GM18502 (cell line): ENCODE results near the gene TSPAN12.
"Not testable (repeated sequence)": the region's sequence is repeated elsewhere in the genome, so short reads cannot be mapped to it uniquely, and the experiment has no call there.

Experiments used
- ATAC-seq: cut with Tn5 transposase; IDR thresholded peaks from one replicate; pipeline ENCODE4 v1.9.1; 2021; ENCODE audit warnings: mild to moderate bottlenecking; ENCODE audit not compliant: unreplicated experiment, poor library complexity

TSPAN12 gene

DNA sequence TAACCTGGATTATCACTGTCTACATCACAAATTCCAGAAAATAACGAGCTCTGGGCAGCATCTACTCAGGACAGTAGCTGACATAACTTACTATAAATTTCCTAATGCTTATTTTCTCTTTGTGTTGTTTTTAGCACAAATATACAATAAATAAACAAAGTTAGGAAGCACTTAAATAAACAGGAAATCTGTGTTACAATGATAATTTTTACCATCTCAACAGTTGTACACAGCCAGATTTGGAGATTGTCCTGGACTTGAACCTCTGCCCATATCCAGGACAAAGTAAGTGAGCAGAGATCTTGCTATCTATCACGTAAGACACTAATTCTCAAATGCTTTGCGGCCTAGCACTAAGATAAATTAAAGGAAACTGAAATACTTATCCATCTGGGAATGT lies 48.7 kb downstream of the TSPAN12 start:
- no peak for ATAC-seq

DNA sequence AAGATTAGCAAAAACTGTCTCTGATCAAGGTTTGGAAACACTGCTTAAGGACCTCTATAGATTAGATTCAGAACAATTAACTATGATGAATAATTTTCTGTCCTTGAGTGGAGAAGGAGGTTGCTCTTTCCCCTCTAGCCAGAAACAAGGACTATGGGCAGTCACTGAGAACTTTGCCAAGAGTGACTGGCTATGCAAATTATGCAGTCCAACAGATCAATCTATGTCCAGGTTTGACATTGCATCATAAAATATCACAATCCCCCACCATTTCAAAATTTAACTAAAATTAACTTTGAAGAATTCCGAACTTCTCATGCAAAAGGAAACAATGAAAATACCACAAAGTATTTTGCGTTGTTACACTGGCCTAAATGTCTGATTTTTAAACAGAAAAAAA lies 50.6 kb downstream of the TSPAN12 start:
- ATAC-seq = no peak

DNA sequence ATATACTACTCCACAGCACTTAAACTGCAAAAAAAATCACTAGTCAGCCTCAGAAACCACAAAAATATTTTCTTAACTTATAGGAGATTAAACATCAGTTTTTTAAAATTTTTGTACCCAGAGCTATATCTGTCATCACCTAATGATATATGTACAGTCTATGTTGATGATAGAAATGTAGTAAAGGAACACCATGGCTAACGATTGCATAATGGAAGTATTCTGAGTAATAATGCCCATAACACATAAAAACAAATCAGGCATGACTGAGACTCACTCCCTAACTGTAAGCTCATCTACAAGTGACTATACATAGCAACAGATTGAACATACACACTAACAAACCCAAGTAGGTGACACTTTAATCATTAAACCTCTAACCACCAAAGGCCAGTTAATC lies 51.3 kb downstream of the TSPAN12 start:
- ATAC-seq = no peak

DNA sequence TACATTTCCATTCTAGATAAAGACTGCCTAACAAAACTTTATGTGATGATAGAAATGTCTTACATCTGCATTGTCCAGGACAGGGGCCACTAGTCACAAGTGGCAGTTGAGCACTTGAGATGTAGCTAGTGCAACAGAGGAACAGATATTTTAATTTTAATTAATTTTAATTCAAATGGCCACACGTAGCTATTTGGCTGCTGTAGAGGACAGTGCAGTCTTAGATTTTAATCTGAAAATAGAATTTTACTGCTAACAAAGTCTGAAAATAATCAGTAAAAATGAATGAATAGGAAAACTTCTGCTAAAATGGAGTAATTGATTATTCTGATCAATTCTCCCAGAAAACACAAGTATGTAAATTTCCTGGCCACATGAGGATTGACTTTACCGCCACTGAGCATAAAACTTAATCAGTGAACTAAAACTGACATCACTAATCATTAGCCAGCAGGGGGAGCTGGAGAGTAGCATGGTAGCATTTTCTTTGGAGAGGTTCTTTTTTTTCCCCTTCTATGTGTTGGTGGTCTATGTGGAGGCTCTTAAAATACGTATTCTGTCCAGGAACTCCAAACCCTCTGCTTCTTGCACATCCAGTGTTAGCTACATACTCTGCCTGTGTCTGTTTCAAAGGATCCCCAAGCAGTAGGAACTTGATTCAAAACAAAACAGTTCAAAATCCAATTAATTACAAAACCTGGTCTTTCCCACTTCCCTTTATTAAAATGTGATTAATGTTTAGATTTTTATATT lies 52.1 kb downstream of the TSPAN12 start:
- peak; percentile 74 for ATAC-seq

DNA sequence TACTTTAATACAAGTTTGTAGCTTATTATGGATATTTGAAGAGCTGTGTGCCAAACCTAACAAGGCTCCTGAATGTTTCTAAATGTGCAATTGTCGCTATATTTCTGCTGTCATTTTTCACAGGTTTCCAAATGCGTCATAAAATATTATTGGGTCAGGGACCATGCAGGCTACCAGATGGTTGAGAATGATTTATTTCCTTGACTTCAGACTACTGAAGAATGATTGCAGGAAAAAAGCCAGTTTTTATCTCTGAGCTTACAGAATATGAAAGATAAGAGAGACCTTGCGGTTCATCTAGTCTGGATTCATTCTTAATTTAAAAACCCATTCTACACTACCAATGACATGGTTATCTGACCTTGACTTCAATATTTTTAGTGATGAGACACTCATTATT lies 55.2 kb downstream of the TSPAN12 start:
- ATAC-seq = no peak

DNA sequence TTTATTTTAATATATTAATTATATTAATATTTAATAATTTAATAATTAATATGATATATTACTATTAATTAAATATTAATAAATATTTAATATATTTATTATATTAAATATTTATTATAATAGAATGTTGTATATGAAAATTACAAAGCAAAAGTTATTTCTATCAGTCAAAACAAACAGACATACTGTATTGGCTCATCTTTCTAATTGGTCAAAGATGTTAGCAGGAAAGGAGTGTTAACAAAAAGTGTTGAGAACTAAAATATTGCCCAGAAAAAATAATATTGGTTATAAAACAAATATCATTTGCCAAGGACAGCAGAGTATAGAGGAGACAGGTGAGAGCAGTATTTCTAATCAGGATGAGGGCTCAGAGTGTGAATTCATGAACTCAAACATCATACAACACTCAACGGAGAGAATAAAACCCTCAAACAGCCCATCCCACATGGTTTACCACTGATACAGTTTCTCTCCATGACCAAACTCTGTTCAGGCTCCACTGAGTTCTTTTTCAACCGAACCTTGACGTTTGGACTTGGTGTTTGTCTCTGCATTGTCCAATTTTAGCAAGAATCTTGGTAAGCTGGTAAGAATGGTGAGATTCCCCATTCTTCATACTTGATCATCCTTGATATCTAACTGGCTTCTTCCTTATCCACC lies 58.0 kb downstream of the TSPAN12 start:
- ATAC-seq = no peak

DNA sequence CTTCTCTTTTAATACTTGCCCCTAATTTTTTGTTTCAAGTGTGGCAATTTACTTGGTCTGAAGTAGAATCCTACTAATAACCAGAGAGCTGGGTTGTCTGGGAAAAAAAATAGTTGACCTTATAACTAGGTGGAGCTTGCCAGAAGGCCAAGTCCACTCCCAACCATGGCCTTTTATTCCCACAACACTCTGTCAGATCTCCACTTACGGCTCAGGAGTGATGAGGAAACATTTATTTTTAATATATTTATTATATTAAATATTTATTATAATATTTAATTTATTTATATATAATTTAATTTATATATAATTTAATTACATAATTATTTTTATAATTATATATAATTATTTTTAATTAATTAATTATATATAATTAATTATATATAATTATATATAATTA lies 58.8 kb downstream of the TSPAN12 start:
- ATAC-seq = no peak

DNA sequence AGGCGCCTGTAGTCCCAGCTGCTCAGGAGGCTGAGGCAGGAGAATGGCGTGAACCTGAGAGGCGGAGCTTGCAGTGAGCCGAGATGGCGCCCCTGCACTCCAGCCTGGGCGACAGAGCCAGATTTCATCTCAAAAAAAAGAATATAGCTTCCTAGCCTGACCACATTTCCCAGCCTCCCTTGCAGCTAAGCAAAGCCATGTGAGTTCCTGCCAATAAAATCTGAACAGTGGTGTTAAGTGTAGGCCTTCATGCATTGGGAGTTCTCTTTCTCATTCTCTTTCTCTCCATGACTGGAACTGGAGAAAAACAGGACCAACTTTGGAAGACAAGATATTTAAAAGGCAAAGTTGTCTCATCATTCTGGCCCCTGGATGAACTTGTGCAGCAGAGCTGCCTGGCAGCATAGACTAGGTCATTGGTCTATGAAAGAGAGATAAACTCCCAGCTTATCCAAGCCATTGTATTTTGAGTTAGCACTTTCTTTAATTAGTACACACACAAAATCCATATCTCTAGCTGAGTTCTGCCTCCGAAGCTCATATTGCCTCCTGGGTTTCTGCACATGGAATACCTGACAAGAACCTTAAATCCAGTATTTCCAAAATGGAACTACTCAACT lies 60.8 kb downstream of the TSPAN12 start:
- no peak for ATAC-seq

DNA sequence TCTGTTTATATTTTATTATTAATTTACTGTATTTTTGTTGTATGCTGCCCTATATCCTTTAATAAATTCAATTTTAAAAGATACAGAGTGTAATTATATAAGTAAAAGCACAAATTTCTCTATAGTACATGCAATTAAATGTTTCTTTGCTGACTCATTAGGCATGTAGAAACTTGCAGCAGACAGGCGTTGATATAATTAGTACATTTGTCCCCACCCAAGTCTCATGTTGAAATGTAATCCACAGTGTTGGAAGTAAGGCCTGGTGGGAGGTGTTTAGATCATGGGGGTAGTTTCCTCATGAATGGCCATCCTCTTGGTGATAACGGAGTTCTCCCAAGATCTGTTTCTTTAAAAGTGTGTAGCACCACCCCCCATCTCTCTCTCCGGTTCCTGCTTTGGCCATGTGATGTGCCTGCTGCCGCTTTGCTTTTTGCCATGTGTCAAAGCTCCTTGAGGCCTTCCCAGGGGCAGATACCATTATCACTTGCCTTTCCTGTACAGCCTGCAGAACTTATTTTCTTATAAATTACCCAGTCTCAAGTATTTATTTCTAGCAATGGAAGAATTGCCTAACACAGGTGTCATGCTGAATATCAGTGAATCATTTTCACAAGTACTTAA lies 63.7 kb downstream of the TSPAN12 start:
- ATAC-seq = no peak

DNA sequence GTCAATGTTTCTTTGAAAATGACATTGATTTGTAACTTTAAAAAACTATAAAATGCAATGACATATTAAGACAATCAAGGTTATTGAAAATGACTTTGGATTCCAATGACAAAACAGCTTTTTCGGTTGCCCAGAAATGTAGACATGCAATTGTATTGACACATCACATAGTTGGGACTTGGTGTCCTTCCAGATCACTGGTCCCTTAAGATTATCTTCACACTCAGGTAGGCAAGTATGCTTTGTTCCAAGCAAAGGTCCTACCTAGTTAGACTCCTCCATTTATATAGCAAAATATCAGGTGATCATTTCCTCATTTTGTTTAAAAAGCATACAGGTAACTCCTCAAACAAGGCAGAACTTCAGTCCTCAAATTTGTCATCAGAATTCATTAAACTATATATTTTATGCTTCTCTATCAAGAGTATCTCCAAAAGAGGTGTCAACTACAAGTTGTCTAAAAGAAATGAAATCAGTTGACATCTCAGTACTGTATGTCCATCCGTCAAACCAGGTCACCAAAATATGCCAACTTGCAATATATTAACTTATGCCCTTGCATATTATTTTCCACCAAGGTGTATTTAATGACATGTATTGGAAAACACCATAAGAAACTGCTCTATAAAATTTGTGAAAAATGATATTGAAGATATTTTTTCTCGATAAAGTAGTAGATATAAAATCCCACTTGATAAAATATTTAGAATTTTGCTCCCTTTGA lies 64.6 kb downstream of the TSPAN12 start:
- ATAC-seq = no peak

DNA sequence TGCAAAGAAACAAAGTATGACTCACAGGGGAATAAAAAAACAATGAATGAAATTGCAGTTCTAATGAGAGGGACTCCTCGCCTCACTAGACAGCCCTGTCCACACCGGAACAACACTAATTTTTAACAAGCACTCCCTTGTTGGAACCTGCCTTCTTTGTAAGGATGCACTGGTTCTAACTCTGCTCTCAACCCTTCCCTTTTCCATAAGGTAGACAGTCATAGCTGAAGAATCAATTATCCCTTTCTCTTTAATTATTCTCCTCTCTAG lies 65.1 kb downstream of the TSPAN12 start:
- no peak for ATAC-seq

DNA sequence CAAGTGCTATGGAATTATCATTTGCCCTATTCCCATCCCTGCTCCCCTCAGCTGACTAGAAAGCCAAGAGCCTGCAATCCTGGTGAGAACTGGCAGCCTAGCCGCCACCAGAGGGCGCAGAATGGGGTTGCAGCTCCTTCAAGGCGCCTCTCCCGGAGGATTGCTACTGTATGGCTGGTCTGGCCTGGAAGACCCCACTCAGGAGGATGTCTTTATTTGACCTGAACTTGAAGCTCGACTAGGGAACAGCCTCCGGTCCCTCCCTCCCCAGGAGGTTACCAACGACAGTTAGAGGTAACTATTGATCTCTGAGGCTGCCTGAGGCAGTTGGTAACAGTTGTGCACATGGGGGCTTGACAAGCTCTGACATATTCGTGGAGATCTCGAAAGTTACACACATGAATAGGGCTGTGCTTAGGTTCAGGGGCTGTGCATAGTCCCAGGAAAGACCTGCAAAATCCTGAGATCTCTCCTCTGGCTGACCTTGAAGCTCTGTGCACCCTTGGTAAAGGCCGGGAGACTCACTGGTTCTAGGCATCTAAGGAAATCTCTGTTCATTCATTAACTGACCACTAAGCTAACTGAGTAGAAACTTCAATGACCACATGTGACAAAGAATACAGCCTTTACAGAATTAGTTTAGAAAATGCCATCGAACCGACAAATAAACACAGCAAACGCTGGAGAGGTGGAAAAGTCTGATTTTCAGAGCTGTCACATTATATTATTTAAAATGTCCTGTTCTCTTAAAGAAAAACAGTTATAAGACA lies 65.7 kb downstream of the TSPAN12 start:
- peak; percentile 98 for ATAC-seq

DNA sequence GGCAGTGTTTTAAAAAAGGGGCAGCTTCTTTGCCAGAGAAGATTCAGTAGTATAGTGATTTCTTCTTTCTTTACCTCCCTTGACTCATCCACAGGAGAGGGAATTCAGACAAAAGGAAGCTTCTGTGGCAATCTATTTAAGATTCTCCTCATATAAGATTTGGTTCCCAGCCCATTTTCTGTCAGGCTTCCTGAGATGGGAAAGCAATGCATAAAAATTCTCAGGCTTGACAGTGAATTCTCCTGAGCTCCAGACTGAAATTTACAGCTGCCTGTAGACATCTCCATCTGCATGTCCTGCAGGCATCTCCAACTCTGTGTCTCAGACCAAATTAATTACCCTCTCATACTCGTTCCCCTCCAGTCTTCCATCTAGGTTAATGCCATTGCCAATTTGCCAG lies 72.8 kb downstream of the TSPAN12 start:
- no peak for ATAC-seq

DNA sequence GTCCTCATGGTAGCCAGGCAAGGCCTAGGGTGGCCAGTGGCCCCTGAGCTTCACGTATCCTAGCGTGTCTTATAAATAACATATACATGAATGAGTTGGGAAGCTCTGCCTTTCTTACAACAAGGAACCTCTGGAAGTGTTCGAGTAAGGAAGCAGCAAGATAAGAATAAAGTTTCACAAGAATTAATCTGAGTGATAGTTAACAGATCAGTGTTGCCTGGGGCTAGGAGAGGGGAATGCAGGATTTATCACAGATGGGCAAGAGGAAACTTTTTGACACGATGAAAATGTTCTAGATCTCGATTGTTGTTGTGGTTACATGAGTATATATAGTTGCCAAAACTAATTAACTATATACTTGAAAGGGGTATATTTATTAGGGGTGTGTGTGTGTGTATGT lies 74.2 kb downstream of the TSPAN12 start:
- ATAC-seq = no peak

DNA sequence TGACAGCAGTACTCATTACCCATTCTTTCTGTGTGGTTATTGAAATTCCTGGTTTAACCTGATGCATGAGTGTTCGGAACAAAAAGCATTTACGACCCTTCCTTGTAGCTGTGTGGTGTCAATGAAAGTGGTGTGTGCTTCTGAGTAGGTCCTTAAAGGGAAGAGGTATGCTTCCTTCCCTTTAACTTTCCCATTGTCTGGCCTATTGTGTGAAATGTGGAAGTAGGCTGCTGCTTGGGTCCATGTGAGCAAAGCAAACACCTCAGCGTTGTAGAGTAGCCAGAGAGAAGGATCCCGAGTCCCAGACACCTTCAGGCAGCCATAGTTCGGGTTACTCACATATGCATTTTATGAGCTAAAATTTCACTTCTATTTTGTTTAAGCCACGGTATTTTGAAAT lies 74.7 kb downstream of the TSPAN12 start:
- ATAC-seq = no peak

DNA sequence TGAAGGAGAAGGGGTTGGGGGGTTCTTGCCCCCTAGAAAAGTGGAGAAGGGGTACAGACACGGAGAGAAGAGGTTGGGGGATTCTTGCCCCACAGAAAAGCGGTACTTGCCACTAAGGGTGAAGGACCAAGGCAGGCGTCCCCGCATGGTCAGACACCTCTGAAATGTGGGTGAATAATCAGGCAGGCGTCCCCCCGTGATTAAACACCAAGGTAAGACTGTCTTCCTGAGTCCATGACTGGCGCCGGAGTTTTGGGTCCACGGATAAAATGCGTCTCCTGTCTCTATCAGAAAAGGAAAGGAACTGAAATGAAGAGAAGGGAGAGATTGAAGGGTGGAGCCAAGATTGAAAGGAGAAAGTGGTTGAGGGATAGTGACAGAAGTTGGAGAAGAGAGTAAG lies 76.0 kb downstream of the TSPAN12 start:
- not testable (repeated sequence) for ATAC-seq

DNA sequence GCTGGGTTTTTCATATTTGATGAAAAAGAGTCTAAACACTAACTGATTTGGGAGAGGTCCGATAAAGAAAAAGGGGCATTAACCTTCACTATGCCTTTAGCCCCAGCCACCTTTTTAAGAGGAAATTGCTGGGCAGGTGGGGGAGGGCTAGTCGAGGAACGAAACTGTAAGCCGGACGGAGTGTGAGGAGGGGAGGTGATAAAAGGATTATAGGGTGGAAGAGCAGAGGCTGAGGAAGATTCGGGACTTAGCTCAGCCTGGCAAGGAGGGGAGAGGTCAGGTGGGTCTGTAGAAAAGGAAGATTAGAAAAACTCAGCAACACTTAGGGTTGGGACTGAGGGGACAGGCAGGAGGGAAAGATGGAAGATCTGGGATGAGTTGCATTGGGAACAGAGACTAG lies 77.0 kb downstream of the TSPAN12 start:
- no peak for ATAC-seq

DNA sequence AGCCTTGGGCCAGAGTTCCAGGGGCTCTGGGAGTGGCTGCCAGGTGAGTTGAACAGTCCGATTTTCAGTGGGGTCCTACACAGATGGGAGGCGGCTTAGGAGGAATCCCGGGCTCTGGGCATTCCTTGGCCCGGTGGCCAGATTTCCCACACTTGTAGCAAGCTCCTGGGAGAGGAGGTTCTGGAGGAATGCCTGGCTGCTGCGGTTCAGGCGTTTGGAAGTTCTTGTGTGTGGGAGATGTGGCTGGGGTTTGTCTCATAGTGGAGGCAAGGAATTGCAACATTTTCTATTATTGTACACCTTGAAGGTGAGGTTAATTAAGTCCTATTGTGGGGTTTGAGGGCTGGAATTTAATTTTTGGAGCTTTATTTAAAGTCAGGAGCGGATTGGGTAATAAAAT lies 77.5 kb downstream of the TSPAN12 start:
- ATAC-seq = not testable (repeated sequence)

DNA sequence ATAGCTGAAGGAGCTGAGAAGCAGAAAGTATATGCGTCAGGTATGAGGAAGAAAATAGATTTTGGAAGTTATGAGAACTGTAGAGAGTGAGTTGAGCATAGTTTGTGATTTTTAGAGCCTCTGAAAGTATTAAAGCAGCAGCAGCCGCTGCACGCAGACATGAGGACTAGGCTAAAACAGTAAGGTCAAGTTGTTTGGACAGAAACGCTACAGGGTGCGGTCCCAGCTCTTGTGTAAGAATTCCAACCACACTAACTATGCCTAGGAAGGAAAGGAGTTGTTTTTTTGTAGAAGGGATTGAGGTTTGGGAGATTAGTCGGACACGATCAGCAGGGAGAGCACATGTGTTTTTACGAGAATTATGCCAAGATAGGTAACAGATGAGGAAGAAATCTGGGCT lies 78.9 kb downstream of the TSPAN12 start:
- not testable (repeated sequence) for ATAC-seq

DNA sequence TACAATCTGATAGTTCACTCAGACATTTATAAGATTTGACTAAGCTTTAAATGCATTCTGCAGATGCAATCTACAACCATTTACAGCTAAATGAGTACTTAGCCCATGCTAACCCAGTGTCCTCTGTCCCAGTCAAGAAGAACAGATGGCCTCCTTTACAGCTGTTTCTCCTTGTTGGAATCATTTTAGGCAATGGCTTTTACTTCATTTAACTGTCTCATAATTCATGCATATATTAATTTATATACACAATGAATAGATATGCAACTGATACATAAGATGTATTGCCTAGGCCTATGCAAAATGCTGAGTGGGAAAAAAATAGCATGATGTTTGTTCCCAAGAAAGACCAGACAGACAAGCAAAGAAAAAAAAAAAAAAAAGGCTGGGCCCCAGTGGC lies 82.2 kb downstream of the TSPAN12 start:
- no peak for ATAC-seq
